CD1c-positive myeloid dendritic cell (primary cell): ENCODE results near the gene PPP2R5C.
A peak's percentile ranks its signal among the peaks of the same experiment; 100 is the strongest.

ENCODE experiments used
- DNase-seq: peaks from one replicate; pipeline ENCODE4 v3.0.0-alpha.2; 2016; ENCODE audit errors: extremely low spot score

The PPP2R5C gene

GRCh38 chr14:101948666-101949216, 187.2 kb downstream of the PPP2R5C start:
- no peak for DNase-seq

- no peak for DNase-seq
Measured at GRCh38 chr14:101950100-101950499, 188.6 kb downstream of the PPP2R5C start.

GRCh38 chr14:101950516-101951215, 189.2 kb downstream of the PPP2R5C start:
- no peak for DNase-seq

GRCh38 chr14:101953151-101953550, 191.6 kb downstream of the PPP2R5C start:
- no peak for DNase-seq

GRCh38 chr14:101954501-101954900, 193.0 kb downstream of the PPP2R5C start:
- no peak for DNase-seq

GRCh38 chr14:101955695-101956161, 194.2 kb downstream of the PPP2R5C start:
- DNase-seq = no peak

GRCh38 chr14:101956179-101956885, 194.8 kb downstream of the PPP2R5C start:
- DNase-seq = no peak

GRCh38 chr14:101957406-101958234, 196.1 kb downstream of the PPP2R5C start:
- no peak for DNase-seq

- no peak for DNase-seq
Measured at GRCh38 chr14:101958418-101959180, 197.1 kb downstream of the PPP2R5C start.

GRCh38 chr14:101959277-101959676, 197.8 kb downstream of the PPP2R5C start:
- DNase-seq = no peak

GRCh38 chr14:101960225-101960624, 198.7 kb downstream of the PPP2R5C start:
- DNase-seq = no peak

GRCh38 chr14:101961011-101961721, 199.7 kb downstream of the PPP2R5C start:
- DNase-seq = peak; percentile 88

- DNase-seq = no peak
Measured at GRCh38 chr14:101961746-101962502, 200.4 kb downstream of the PPP2R5C start.

- DNase-seq = no peak
Measured at GRCh38 chr14:101962503-101962874, 201.0 kb downstream of the PPP2R5C start.

GRCh38 chr14:101963052-101963451, 201.5 kb downstream of the PPP2R5C start:
- DNase-seq = no peak

- DNase-seq = no peak
Measured at GRCh38 chr14:101963656-101964296, 202.3 kb downstream of the PPP2R5C start.

- DNase-seq = peak; percentile 97
Measured at GRCh38 chr14:101964297-101965180, 203.0 kb downstream of the PPP2R5C start, which contains the start of gene DYNC1H1. Gene DYNC1H1, plus strand, starts transcription at chr14:101964573. Its CDS starts 119 bp downstream, at chr14:101964692.

GRCh38 chr14:101965181-101965544, 203.7 kb downstream of the PPP2R5C start:
- DNase-seq = peak; percentile 82
